Spleen (tissue), 11 donors: Measurements from ENCODE around the gene ALX4. TPM values are rescaled to one million over a fixed set of nuclear protein-coding genes. Genes with fewer than 3 reads are reported as not detected.
A peak's percentile ranks its signal among the peaks of the same experiment; 100 is the strongest.

ENCODE experiments used
- DNase-seq: peaks from one replicate; pipeline ENCODE4 v3.0.0-alpha.2; 2020
- H3K27ac ChIP-seq, 8 donors: fragments of 200-600 bp; sonication (generic) in 7 of 8; 1 replicate in 4 of 8; 2 replicates in 4 of 8; pipeline versions ENCODE4 v1.5.0 to v1.8.0; 2016 to 2021; ENCODE audit warnings: inconsistent platforms in 4 of 8, mild to moderate bottlenecking in 4 of 8, moderate library complexity in 1 of 8
- H3K27me3 ChIP-seq, 7 donors: fragments of 200-600 bp; sonication (generic) in 6 of 7; replicated peaks in 1 of 7; 1 replicate in 4 of 7; 2 replicates in 3 of 7; pipeline versions ENCODE4 v1.5.0 to v1.8.0; 2016 to 2021; ENCODE audit warnings: inconsistent platforms in 3 of 7, mild to moderate bottlenecking in 1 of 7
- H3K36me3 ChIP-seq, 6 donors: fragments of 200-600 bp; sonication (generic) in 5 of 6; 1 replicate in 4 of 6; 2 replicates in 2 of 6; pipeline versions ENCODE4 v1.5.0 to v1.8.0; 2016 to 2021; ENCODE audit warnings: inconsistent platforms in 2 of 6
- H3K4me1 ChIP-seq, 6 donors: fragments of 200-600 bp; sonication (generic) in 5 of 6; 1 replicate in 3 of 6; 2 replicates in 3 of 6; pipeline versions ENCODE4 v1.5.0 to v1.8.0; 2016 to 2021; ENCODE audit warnings: inconsistent platforms in 3 of 6
- H3K4me3 ChIP-seq, 8 donors: fragments of 200-600 bp; sonication (generic) in 7 of 8; 1 replicate in 4 of 8; 2 replicates in 4 of 8; pipeline versions ENCODE4 v1.5.0 to v1.8.0; 2016 to 2021; ENCODE audit warnings: inconsistent platforms in 4 of 8, mild to moderate bottlenecking in 4 of 8, moderate library complexity in 2 of 8
- H3K9me3 ChIP-seq, 8 donors: fragments of 200-600 bp; sonication (generic) in 7 of 8; 1 replicate in 4 of 8; 2 replicates in 4 of 8; pipeline versions ENCODE4 v1.5.0 to v1.8.0; 2016 to 2021; ENCODE audit warnings: inconsistent platforms in 4 of 8
- CTCF ChIP-seq, 11 experiments: fragments of 200-600 bp in 7 of 11; fragments of 450-650 bp in 4 of 11; sonication (generic) in 4 of 11; IDR thresholded peaks in 8 of 11; conservative IDR thresholded peaks in 3 of 11; 1 replicate in 7 of 11; 2 replicates in 4 of 11; pipeline versions ENCODE4 v1.4.0 to v1.8.0; 2016 to 2021; ENCODE audit warnings: antibody characterized with exemption in 11 of 11, inconsistent platforms in 4 of 11, mild to moderate bottlenecking in 1 of 11
- POLR2A ChIP-seq, 3 donors: fragments of 450-650 bp; IDR thresholded peaks; one replicate each; pipeline ENCODE4 v1.5.1; 2017; ENCODE audit warnings: antibody characterized with exemption in 3 of 3, mild to moderate bottlenecking in 1 of 3
- POLR2AphosphoS5 ChIP-seq, 3 donors: sonication (generic); formaldehyde crosslinking; IDR thresholded peaks; one replicate each; pipeline ENCODE4 v1.5.1; 2017; ENCODE audit warnings: antibody characterized with exemption in 3 of 3
- WGBS, 5 donors: extraction: QIAGEN DNeasy Blood & Tissue Kit in 3 of 5; methylation state at CpG; one replicate each; pipeline versions ENCODE4 v1.1.5 to v1.1.7; 2013 to 2018; 5-methylcytosine and 5-hydroxymethylcytosine counted together
- intact Hi-C: fragments of 100-400 bp; cut with DNase I; formaldehyde crosslinking; loops from one replicate; pipeline ENCODE4 v1.15.0; 2023; ENCODE audit warnings: low total_unique reads
- polyA plus RNA-seq, 3 donors: library from polyadenylated mRNA; stranded (reverse); fragments of 200-250 nt; gene quantifications; one replicate each; pipeline ENCODE4 v1.2.1, GENCODE V29; 2013
- total RNA-seq, 7 donors: library from RNA; depleted of rRNA in 3 of 7; stranded (reverse); fragments of >200 nt in 3 of 7; fragmentation: NEBNext Ultra II Directional in 4 of 7; extraction: Animal tissue kit (Norgen Biotek cat#: 25700) in 4 of 7; gene quantifications; one replicate each; pipeline versions ENCODE4 v1.1.0 to v1.2.1, GENCODE V29; 2016 to 2021
- donor health status: healthy with polysubstance abuse.
- donor health status: DM: no; HTN: no; CAD: no; lungs with moderate emphysema.
- donor health status: DM: no; HTN: no; CAD: no.
- donor health status: Bipolar disorder and iron deficiency.
- donor health status: healthy.
- donor health status: DM: no; HTN: no; CAD: no.
- donor health status: DM: yes; HTN: yes; CAD: no.

Gene ALX4
- total and polyA plus RNA-seq, 10 donors: 0.11 TPM; not detected in 9

- no peak for TF ChIP-seq POLR2A (IDR thresholded peaks at IDR 0.05)
- 22 to 49% (median 28%) methylated on average over 17 to 38 of the region's 38 CpGs for WGBS, 5 donors
- peaks cover 6 to 100% (median 89%) of the 10 kb centered on the region in 7 donors for H3K27me3 ChIP-seq
- DNase-seq: no peak
- no peak overlapping the region for H3K27ac ChIP-seq
- intact Hi-C loops: no loop called here
- no peaks in the 10 kb centered on the region for H3K36me3 ChIP-seq
- H3K4me1 ChIP-seq: peaks cover 18 to 65% (median 51%) of the 10 kb centered on the region in 6 donors
- H3K4me3 ChIP-seq: peak overlapping the region; percentile 46 to 83 (median 64)
- no peaks in the 10 kb centered on the region for H3K9me3 ChIP-seq
Observed at GRCh38 chr11:44306052-44306917, 3.7 kb downstream of the ALX4 start.

- no peaks in the 10 kb centered on the region for H3K36me3 ChIP-seq
- peaks cover 18 to 58% (median 46%) of the 10 kb centered on the region in 6 donors for H3K4me1 ChIP-seq
- H3K4me3 ChIP-seq: peak overlapping the region; percentile 46 to 83 (median 64)
- peak; percentile 82 for DNase-seq
- peak in 1 of 3 donors; percentile 10 for TF ChIP-seq POLR2AphosphoS5 (IDR thresholded peaks at IDR 0.05)
- TF ChIP-seq CTCF (IDR thresholded peaks at IDR 0.05 in 8 of 11, conservative IDR thresholded peaks at IDR 0.05 in 3 of 11): no peak
- no peak for TF ChIP-seq POLR2A (IDR thresholded peaks at IDR 0.05)
- H3K9me3 ChIP-seq: no peaks in the 10 kb centered on the region
- intact Hi-C loops: no loop called here
- H3K27me3 ChIP-seq: peaks cover under 1 to 100% (median 82%) of the 10 kb centered on the region in 7 donors
- H3K27ac ChIP-seq: no peak overlapping the region
- 2 to 5% (median 4%) methylated on average over 12 to 41 of the region's 41 CpGs for whole genome bisulfite sequencing, 5 donors
Observed at GRCh38 chr11:44305470-44306051, 4.4 kb downstream of the ALX4 start.

GRCh38 chr11:44305026-44305469, 4.9 kb downstream of the ALX4 start:
- no peaks in the 10 kb centered on the region for H3K36me3 ChIP-seq
- DNase-seq: no peak
- intact Hi-C loops: no loop called here
- no peak for TF ChIP-seq POLR2A (IDR thresholded peaks at IDR 0.05)
- TF ChIP-seq CTCF (IDR thresholded peaks at IDR 0.05 in 8 of 11, conservative IDR thresholded peaks at IDR 0.05 in 3 of 11): no peak
- WGBS, 5 donors: 6 to 14% (median 8%) methylated on average over 10 of the region's 10 CpGs
- no peak overlapping the region for H3K27ac ChIP-seq
- H3K27me3 ChIP-seq: peaks cover 0 to 100% (median 77%) of the 10 kb centered on the region in 7 donors
- peak overlapping the region in 7 of 8 donors; percentile 50 to 83 (median 67) for H3K4me3 ChIP-seq
- H3K9me3 ChIP-seq: no peaks in the 10 kb centered on the region
- H3K4me1 ChIP-seq: peaks cover 18 to 53% (median 41%) of the 10 kb centered on the region in 6 donors

- WGBS, 5 donors: 4 to 22% (median 7%) methylated on average over 53 to 71 of the region's 71 CpGs
- Histone ChIP-seq H3K27me3 (peaks cover 0 to 100% (median 70%) of the 10 kb centered on the region in 7 donors), H3K27ac (no peak overlapping the region), H3K36me3 (no peaks in the 10 kb centered on the region), H3K4me1 (peaks cover 11 to 46% (median 34%) of the 10 kb centered on the region in 6 donors), H3K9me3 (no peaks in the 10 kb centered on the region), H3K4me3 (peak overlapping the region in 6 of 8 donors; percentile 19 to 82 (median 43))
- intact Hi-C loops: no loop called here
- TF ChIP-seq POLR2AphosphoS5 (IDR thresholded peaks at IDR 0.05) (peak in 1 of 3 donors; percentile 27), CTCF (IDR thresholded peaks at IDR 0.05 in 8 of 11, conservative IDR thresholded peaks at IDR 0.05 in 3 of 11) (no peak)
- DNase-seq: no peak
Observed at GRCh38 chr11:44304091-44305025, 5.6 kb downstream of the ALX4 start.
